Chondrocyte (in vitro differentiated cells): ENCODE results near the gene GFPT1. TPM values are rescaled to one million over a fixed set of nuclear protein-coding genes. Genes with fewer than 3 reads are reported as not detected.

Source experiments
- DNase-seq: peaks from one replicate; pipeline ENCODE4 v3.0.0; 2021; ENCODE audit warnings: mixed read lengths, low spot score
- H3K27ac Mint-ChIP-seq: one replicate; pipeline ENCODE4 v1.8.0; 2021; ENCODE audit warnings: mild to moderate bottlenecking, moderate library complexity, mixed read lengths; ENCODE audit not compliant: unreplicated experiment
- H3K27me3 Mint-ChIP-seq: 2 replicates; pipeline ENCODE4 v1.8.0; 2021; ENCODE audit warnings: low read depth, mixed read lengths
- H3K36me3 Mint-ChIP-seq: 2 replicates; pipeline ENCODE4 v1.8.0; 2021; ENCODE audit warnings: low read depth, mixed read lengths
- H3K4me1 Mint-ChIP-seq: 2 replicates; pipeline ENCODE4 v1.8.0; 2021; ENCODE audit warnings: low read depth, mild to moderate bottlenecking, mixed read lengths
- H3K4me3 Mint-ChIP-seq: one replicate; pipeline ENCODE4 v1.8.0; 2021; ENCODE audit warnings: mild to moderate bottlenecking, moderate library complexity, mixed read lengths; ENCODE audit not compliant: unreplicated experiment
- H3K9me3 Mint-ChIP-seq: 2 replicates; pipeline ENCODE4 v1.8.0; 2021; ENCODE audit warnings: low read depth, mixed read lengths
- total RNA-seq: library from RNA; stranded (reverse); gene quantifications from 3 replicates; pipeline ENCODE4 v1.2.1, GENCODE V29; 2021
- TF ChIP-seq, protein P1 (sequence below): fragments of 200-600 bp; sonication (generic); IDR thresholded peaks from 2 replicates; pipeline ENCODE4 v1.5.0; 2021; ENCODE audit warnings: antibody characterized with exemption, mild to moderate bottlenecking, moderate library complexity

The GFPT1 gene
- total RNA-seq, 1 donor from 2014 or later: 144 TPM

DNA sequence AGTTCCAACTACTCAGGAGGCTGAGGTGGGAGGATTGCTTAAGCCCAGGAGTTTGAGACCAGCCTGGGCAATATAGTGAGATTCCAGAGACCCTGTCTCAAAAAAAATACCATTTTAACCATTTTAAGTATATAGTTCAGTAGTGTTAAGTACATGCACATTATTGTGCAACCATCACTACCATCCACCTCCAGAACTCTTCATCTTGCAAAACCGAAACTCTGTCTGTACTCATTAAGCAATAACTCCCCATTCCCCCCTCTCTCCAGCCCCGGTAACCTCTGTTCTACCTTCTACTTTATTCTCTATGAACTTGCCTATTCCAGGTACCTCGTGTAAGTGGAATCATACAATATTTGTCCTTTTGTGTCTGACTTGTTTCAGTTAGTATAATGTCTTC lies 86.4 kb downstream of the GFPT1 start:
- Mint-ChIP-seq H3K4me1 (peaks cover 19% of the 10 kb centered on the region), H3K4me3 (no peak overlapping the region), H3K27me3 (no peaks in the 10 kb centered on the region), H3K27ac (no peak overlapping the region), H3K36me3 (no peaks in the 10 kb centered on the region), H3K9me3 (peaks cover 6% of the 10 kb centered on the region)
- no peak for DNase-seq
- TF ChIP-seq, protein P1, sequence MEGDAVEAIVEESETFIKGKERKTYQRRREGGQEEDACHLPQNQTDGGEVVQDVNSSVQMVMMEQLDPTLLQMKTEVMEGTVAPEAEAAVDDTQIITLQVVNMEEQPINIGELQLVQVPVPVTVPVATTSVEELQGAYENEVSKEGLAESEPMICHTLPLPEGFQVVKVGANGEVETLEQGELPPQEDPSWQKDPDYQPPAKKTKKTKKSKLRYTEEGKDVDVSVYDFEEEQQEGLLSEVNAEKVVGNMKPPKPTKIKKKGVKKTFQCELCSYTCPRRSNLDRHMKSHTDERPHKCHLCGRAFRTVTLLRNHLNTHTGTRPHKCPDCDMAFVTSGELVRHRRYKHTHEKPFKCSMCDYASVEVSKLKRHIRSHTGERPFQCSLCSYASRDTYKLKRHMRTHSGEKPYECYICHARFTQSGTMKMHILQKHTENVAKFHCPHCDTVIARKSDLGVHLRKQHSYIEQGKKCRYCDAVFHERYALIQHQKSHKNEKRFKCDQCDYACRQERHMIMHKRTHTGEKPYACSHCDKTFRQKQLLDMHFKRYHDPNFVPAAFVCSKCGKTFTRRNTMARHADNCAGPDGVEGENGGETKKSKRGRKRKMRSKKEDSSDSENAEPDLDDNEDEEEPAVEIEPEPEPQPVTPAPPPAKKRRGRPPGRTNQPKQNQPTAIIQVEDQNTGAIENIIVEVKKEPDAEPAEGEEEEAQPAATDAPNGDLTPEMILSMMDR: no peak

GRCh38 chr2:69299772-69300516 lies 87.1 kb downstream of the GFPT1 start:
- DNase-seq: no peak
- Mint-ChIP-seq H3K27me3 (no peaks in the 10 kb centered on the region), H3K4me1 (peaks cover 19% of the 10 kb centered on the region), H3K36me3 (no peaks in the 10 kb centered on the region), H3K27ac (no peak overlapping the region), H3K9me3 (peaks cover 6% of the 10 kb centered on the region), H3K4me3 (no peak overlapping the region)
- TF ChIP-seq, protein P1: no peak

DNA sequence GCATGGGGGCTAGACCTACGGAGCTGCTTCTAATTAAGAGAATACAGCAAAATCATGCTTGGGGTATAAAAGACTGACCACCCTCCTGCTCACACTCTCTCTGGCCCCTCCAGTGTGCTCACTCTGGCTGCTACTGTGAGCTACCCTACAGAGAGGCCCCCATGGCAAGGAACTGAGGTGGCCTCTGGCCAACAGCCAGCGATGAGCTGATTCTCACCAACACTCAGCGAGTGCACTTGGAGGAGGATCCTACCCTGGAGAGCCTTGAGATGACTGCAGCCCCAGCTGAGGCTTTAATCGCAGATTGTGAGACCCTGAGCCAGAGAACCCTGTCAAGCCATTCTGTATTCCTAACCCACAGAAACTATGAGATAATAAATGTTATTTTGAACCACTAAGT lies 88.2 kb downstream of the GFPT1 start:
- H3K36me3 Mint-ChIP-seq: no peaks in the 10 kb centered on the region
- no peak overlapping the region for H3K4me3 Mint-ChIP-seq
- peaks cover 19% of the 10 kb centered on the region for H3K4me1 Mint-ChIP-seq
- H3K27ac Mint-ChIP-seq: no peak overlapping the region
- peaks cover 1% of the 10 kb centered on the region for H3K9me3 Mint-ChIP-seq
- no peak for DNase-seq
- TF ChIP-seq, protein P1: no peak
- no peaks in the 10 kb centered on the region for H3K27me3 Mint-ChIP-seq

- Mint-ChIP-seq H3K9me3 (no peaks in the 10 kb centered on the region), H3K27me3 (no peaks in the 10 kb centered on the region), H3K4me3 (no peak overlapping the region), H3K36me3 (no peaks in the 10 kb centered on the region), H3K4me1 (peaks cover 19% of the 10 kb centered on the region), H3K27ac (no peak overlapping the region)
- TF ChIP-seq, protein P1: no peak
- no peak for DNase-seq
Measured at GRCh38 chr2:69298261-69298660, 88.8 kb downstream of the GFPT1 start.

DNA sequence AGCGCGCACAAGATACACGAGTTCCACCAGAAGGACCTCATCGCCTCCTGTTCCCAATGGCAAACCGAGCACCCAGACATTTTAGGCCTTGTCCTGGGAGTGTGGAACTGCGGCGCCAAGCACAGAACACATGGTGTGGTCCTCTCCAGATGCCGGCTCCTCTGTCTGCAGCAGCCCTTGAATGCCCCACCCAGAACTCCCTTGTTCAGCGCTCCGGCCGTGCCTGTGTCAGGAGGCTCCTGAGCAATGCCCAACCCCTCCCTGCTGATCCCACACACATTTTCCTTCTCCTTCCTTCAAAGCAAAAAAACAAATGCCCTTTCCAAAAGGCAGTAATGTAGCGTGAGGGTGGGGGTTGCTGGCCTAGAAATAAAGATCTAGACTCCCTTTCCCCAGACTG lies 89.8 kb downstream of the GFPT1 start:
- H3K27me3 Mint-ChIP-seq: no peaks in the 10 kb centered on the region
- no peak overlapping the region for H3K27ac Mint-ChIP-seq
- TF ChIP-seq, protein P1: no peak
- no peak for DNase-seq
- H3K36me3 Mint-ChIP-seq: no peaks in the 10 kb centered on the region
- no peak overlapping the region for H3K4me3 Mint-ChIP-seq
- H3K9me3 Mint-ChIP-seq: no peaks in the 10 kb centered on the region
- H3K4me1 Mint-ChIP-seq: peaks cover 22% of the 10 kb centered on the region
